Kidney (tissue), 14 donors: Measurements from ENCODE around the gene LIG3. TPM values are rescaled to one million over a fixed set of nuclear protein-coding genes. Genes with fewer than 3 reads are reported as not detected.

Source experiments
- DNase-seq, 5 donors: peaks; one replicate each; pipeline ENCODE4 v3.0.0-alpha.2; 2013 to 2020
- FAIRE-seq: peaks from 2 replicates; lab custom pipeline; 2012; peaks lifted over from hg19 to GRCh38; lab: Jason Lieb, UNC
- H3K27ac ChIP-seq, 2 donors: one replicate each; pipeline ENCODE4 v1.7.0; 2013; ENCODE audit warnings: low read depth in 2 of 2, low read length in 2 of 2, inconsistent platforms in 1 of 2
- H3K27me3 ChIP-seq: one replicate; pipeline ENCODE4 v1.7.1; 2013; ENCODE audit warnings: low read length, inconsistent platforms; ENCODE audit not compliant: control insufficient read depth, insufficient read depth
- H3K36me3 ChIP-seq, 3 donors: one replicate each; pipeline versions ENCODE4 v1.7.0 to v1.7.1; 2013; ENCODE audit warnings: low read length in 3 of 3, control low read depth in 1 of 3, inconsistent platforms in 1 of 3; ENCODE audit not compliant: insufficient read depth in 3 of 3, control insufficient read depth in 2 of 3
- H3K4me1 ChIP-seq, 3 donors: one replicate each; pipeline versions ENCODE4 v1.7.0 to v1.7.1; 2013; ENCODE audit warnings: low read length in 3 of 3, inconsistent platforms in 1 of 3, low read depth in 1 of 3; ENCODE audit not compliant: control insufficient read depth in 2 of 3, insufficient read depth in 2 of 3
- H3K4me3 ChIP-seq, 3 donors: one replicate each; pipeline versions ENCODE4 v1.7.0 to v1.8.1; 2013; ENCODE audit warnings: low read length in 3 of 3, control low read depth in 1 of 3, inconsistent platforms in 1 of 3
- H3K9ac ChIP-seq, 3 donors: one replicate each; pipeline versions ENCODE4 v1.7.0 to v1.7.1; 2013; ENCODE audit warnings: low read length in 3 of 3, control low read depth in 1 of 3, inconsistent platforms in 1 of 3
- H3K9me3 ChIP-seq, 3 donors: one replicate each; pipeline versions ENCODE4 v1.7.0 to v1.7.1; 2013; ENCODE audit warnings: low read length in 3 of 3, control low read depth in 1 of 3, inconsistent platforms in 1 of 3; ENCODE audit not compliant: control insufficient read depth in 2 of 3, insufficient read depth in 1 of 3
- intact Hi-C: fragments of 100-400 bp; cut with DNase I; formaldehyde crosslinking; loops from one replicate; pipeline ENCODE4 v1.11.1; 2022
- polyA plus RNA-seq: library from polyadenylated mRNA; stranded (reverse); fragments of 350-450 nt; fragmentation: Illumina TruSeq; extraction: RNeasy Lipid Tissue Mini Kit (QIAGEN cat#74804); gene quantifications from one replicate; pipeline ENCODE4 v1.2.3, GENCODE V29; 2014; ENCODE audit warnings: low read depth, low replicate concordance; ENCODE audit not compliant: insufficient read depth
- total RNA-seq: library from RNA; stranded (reverse); fragmentation: NEBNext Ultra II Directional; extraction: Animal tissue kit (Norgen Biotek cat#: 25700); gene quantifications from one replicate; pipeline ENCODE4 v1.2.1, GENCODE V29; 2021
- TF ChIP-seq, protein P1 (sequence below): IDR thresholded peaks from 3 replicates; pipeline ENCODE4 v1.5.1; 2012; ENCODE audit warnings: mild to moderate bottlenecking, moderate library complexity, borderline replicate concordance; ENCODE audit not compliant: insufficient read depth; ENCODE audit errors: extremely low read depth
- donor health status: control.
- donor health status: control.
- donor health status: control.
- donor health status: control.
- donor health status: control.
- donor health status: DM: yes; HTN: yes; CAD: no.
- donor health status: Normal renal cell carcinoma (clear cell type).

The LIG3 gene
- total and polyA plus RNA-seq, 2 donors from 2014 or later: 7.6 to 34.1 TPM

DNA sequence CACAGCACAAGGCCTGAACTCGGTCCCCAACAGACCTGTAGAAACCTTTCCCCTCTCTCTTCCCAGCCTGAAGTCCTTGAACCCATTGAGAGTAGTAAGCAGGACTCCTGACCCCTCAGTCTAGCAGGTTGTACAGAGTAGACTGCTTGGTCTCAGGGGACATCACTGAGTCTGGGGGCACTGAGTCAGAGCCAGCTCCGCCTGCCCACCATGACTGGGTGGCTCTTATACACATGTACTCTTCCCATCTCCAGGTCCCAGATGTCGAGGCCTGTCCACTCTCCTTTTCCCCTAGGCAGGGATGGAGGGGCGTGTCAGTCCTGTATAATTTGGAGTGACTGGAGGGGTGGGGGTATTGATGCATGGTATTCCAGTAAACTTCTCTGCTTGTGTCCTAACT, 23.5 kb downstream of the LIG3 start:
- DNase-seq (no peak), FAIRE-seq (no peak)
- Histone ChIP-seq H3K27me3 (no peaks in the 10 kb centered on the region), H3K36me3 (peaks cover 2 to 28% (median 20%) of the 10 kb centered on the region in 3 donors), H3K27ac (no peak overlapping the region), H3K9ac (no peak overlapping the region), H3K9me3 (no peaks in the 10 kb centered on the region), H3K4me3 (no peak overlapping the region), H3K4me1 (no peaks in the 10 kb centered on the region)
- intact Hi-C loops: no loop called here
- TF ChIP-seq, protein P1, sequence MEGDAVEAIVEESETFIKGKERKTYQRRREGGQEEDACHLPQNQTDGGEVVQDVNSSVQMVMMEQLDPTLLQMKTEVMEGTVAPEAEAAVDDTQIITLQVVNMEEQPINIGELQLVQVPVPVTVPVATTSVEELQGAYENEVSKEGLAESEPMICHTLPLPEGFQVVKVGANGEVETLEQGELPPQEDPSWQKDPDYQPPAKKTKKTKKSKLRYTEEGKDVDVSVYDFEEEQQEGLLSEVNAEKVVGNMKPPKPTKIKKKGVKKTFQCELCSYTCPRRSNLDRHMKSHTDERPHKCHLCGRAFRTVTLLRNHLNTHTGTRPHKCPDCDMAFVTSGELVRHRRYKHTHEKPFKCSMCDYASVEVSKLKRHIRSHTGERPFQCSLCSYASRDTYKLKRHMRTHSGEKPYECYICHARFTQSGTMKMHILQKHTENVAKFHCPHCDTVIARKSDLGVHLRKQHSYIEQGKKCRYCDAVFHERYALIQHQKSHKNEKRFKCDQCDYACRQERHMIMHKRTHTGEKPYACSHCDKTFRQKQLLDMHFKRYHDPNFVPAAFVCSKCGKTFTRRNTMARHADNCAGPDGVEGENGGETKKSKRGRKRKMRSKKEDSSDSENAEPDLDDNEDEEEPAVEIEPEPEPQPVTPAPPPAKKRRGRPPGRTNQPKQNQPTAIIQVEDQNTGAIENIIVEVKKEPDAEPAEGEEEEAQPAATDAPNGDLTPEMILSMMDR: no peak

- Histone ChIP-seq H3K36me3 (peaks cover 0 to 19% (median 16%) of the 10 kb centered on the region in 3 donors), H3K4me3 (no peak overlapping the region), H3K9me3 (no peaks in the 10 kb centered on the region), H3K4me1 (no peaks in the 10 kb centered on the region), H3K9ac (no peak overlapping the region), H3K27me3 (no peaks in the 10 kb centered on the region), H3K27ac (no peak overlapping the region)
- DNase-seq: no peak
- TF ChIP-seq, protein P1: no peak
- no peak for FAIRE-seq
- intact Hi-C loops: no loop called here
Measured at GRCh38 chr17:35006345-35006744, 26.0 kb downstream of the LIG3 start.

GRCh38 chr17:35006961-35007360, 26.6 kb downstream of the LIG3 start:
- TF ChIP-seq, protein P1: no peak
- Histone ChIP-seq H3K27me3 (no peaks in the 10 kb centered on the region), H3K9ac (no peak overlapping the region), H3K4me1 (no peaks in the 10 kb centered on the region), H3K4me3 (no peak overlapping the region), H3K9me3 (no peaks in the 10 kb centered on the region), H3K36me3 (peaks cover 0 to 24% (median 14%) of the 10 kb centered on the region in 3 donors), H3K27ac (no peak overlapping the region)
- intact Hi-C loops: no loop called here
- DNase-seq (no peak), FAIRE-seq (no peak)

DNA sequence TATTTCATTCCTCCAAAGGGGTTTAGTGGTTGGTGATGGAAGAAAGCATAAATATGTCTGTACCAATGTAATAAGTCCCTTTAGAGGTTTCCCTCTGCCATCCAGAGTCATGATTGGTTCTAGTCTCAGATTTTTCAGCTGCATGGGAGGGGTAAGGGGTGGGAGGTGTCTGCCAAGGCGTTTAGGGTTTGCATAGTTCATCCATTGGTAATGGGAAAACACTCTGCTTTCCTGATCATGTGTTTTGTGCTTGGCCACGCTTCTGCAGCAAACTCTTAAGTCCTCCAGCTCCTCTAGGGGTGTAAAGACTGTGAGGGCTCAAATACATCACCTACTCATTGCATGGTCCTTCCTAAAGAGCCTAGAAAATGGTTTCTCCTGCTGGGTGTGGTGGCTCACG, 29.8 kb downstream of the LIG3 start:
- Histone ChIP-seq H3K4me3 (no peak overlapping the region), H3K27me3 (no peaks in the 10 kb centered on the region), H3K9ac (no peak overlapping the region), H3K4me1 (no peaks in the 10 kb centered on the region), H3K27ac (no peak overlapping the region), H3K9me3 (no peaks in the 10 kb centered on the region), H3K36me3 (peaks cover 0 to 19% (median 19%) of the 10 kb centered on the region in 3 donors)
- TF ChIP-seq, protein P1: no peak
- FAIRE-seq (no peak), DNase-seq (no peak)
- intact Hi-C loops: no loop called here
